ENCODE measurements around the gene TMEM117. TPM values are rescaled to one million over a fixed set of nuclear protein-coding genes. Genes with fewer than 3 reads are reported as not detected.
"Not testable (repeated sequence)": the region's sequence is repeated elsewhere in the genome, so short reads cannot be mapped to it uniquely, and the experiment has no call there.

The TMEM117 gene
- total RNA-seq, 1 donor from 2014 or later = 12.4 TPM

DNA sequence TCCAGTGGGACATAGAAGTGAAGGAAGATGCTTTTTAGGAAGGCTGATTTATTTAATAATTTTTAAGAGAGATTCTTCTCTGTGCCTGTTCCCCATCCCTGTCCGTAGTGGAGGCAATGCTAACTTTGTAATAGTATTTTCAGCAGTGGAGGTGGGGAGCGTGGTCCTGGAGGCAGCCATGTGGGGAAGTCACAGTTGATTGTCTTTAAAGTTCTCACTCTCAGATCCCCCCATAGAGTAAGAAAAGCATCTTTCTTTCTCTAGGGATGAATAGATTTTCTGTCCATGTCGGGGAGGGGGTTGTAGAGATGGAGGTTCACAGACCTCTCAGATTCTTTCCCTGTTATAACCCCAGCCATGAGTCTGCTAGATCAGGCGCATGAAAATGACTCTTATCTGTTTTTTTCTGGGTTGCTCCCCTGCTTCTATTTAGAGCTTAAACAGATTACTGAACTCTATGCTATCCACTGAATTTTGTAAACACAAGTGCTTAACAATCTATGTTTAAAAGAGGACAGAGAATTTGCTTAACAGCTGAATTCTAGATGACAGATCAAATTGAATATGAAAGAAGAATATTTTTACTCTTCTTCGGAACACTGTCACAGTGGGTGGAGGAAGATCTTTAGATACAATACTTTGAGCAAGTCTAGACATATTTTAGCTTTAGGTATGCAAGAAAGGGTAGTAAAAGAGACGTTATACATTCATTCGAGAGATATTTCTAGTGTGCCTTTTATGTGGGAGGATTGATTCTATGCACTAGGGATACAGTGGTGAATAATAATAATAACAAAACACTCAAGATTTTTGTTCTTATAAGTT, 25.3 kb downstream of the TMEM117 start:
- DNase-seq (ENCODE audit: low read depth) = no peak
- no peak for TF ChIP-seq CTCF (IDR thresholded peaks at IDR 0.05; ENCODE audit: insufficient read depth, low read length, poor library complexity, severe bottlenecking)

DNA sequence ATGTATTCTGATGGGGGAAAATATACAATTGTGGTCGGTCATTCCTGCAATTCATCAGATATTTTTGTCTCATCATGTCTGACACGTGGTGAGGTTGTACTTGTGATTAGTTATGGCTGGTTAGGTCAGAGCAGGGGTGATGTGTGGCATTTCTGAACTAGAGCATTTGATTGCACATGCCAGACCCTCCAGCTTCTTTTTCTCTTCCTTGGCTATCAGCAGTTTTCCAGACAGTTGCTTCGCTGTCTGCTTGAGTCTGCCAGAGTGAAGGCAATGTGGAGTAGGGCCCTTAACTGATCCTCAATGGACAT, 25.9 kb downstream of the TMEM117 start:
- Histone ChIP-seq H3K36me3 (ENCODE audit: control insufficient read depth, insufficient read depth, low read length) (no peaks in the 10 kb centered on the region), H3K4me3 (ENCODE audit: low read depth, low read length) (no peak overlapping the region), H3K27me3 (ENCODE audit: control insufficient read depth, insufficient read depth, low read length) (no peaks in the 10 kb centered on the region)
- no peak for DNase-seq (ENCODE audit: low read depth)
- TF ChIP-seq CTCF (IDR thresholded peaks at IDR 0.05; ENCODE audit: insufficient read depth, low read length, poor library complexity, severe bottlenecking) = no peak

More for the DNA sequence above, 25.3 kb downstream of the TMEM117 start:
- H3K27me3 ChIP-seq (ENCODE audit: control insufficient read depth, insufficient read depth, low read length) = no peaks in the 10 kb centered on the region
- no peak overlapping the region for H3K4me3 ChIP-seq (ENCODE audit: low read depth, low read length)
- H3K36me3 ChIP-seq (ENCODE audit: control insufficient read depth, insufficient read depth, low read length) = no peaks in the 10 kb centered on the region

DNA sequence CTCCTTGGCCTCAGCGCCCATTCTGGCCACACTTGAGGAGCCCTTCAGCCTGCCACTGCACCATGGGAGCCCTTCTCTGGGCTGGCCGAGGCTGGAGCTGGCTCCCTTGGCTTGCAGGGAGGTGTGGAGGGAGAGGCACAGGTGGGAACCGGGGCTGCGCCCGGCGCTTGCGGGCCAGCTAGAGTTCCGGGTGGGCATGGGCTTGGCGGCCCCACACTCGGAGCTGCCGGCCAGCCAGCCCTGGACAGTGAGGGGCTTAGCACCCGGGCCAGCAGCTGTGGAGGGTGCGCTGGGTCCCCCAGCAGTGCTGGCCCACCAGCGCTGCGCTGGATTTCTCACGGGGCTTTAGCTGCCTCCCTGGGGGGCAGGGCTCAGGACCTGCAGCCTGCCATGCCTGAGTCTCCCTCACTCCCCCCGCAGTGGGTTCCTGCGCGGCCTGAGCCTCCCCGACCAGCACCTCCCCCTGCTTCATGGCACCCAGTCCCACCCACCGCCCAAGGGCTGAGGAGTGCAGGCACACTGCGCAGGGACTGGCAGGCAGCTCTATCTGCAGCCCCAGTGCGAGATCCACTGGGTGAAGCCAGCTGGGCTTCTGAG, 28.0 kb downstream of the TMEM117 start:
- Histone ChIP-seq H3K4me3 (ENCODE audit: low read depth, low read length) (no peak overlapping the region), H3K36me3 (ENCODE audit: control insufficient read depth, insufficient read depth, low read length) (no peaks in the 10 kb centered on the region), H3K27me3 (ENCODE audit: control insufficient read depth, insufficient read depth, low read length) (no peaks in the 10 kb centered on the region)
- DNase-seq (ENCODE audit: low read depth) = no peak
- no peak for TF ChIP-seq CTCF (IDR thresholded peaks at IDR 0.05; ENCODE audit: insufficient read depth, low read length, poor library complexity, severe bottlenecking)

GRCh38 chr12:43864557-43864956, 28.7 kb downstream of the TMEM117 start:
- not testable (repeated sequence) for DNase-seq (ENCODE audit: low read depth); H3K36me3 ChIP-seq (ENCODE audit: control insufficient read depth, insufficient read depth, low read length); H3K4me3 ChIP-seq (ENCODE audit: low read depth, low read length); H3K27me3 ChIP-seq (ENCODE audit: control insufficient read depth, insufficient read depth, low read length)

DNA sequence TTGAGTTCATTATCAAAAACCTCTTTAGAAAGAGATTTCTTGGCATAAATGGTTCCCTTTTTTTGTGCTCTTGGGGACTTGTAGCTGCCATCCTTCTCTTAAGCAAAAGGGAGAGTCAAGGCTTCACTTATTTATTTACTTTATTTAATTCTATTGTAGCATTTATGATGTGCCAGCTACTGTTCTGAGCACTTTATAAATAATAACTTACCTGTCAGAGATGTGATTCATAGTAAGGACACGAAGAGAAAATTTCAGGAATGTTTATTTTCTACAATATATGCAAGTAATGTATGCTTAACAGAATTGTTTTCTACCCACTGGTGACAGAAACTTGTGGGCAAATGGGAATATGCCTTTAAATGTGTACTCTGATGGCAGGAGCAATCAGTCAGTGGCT, 33.3 kb downstream of the TMEM117 start:
- DNase-seq (ENCODE audit: low read depth) = no peak
- Histone ChIP-seq H3K27me3 (ENCODE audit: control insufficient read depth, insufficient read depth, low read length) (no peaks in the 10 kb centered on the region), H3K36me3 (ENCODE audit: control insufficient read depth, insufficient read depth, low read length) (no peaks in the 10 kb centered on the region), H3K4me3 (ENCODE audit: low read depth, low read length) (no peak overlapping the region)
- TF ChIP-seq CTCF (IDR thresholded peaks at IDR 0.05; ENCODE audit: insufficient read depth, low read length, poor library complexity, severe bottlenecking) = no peak

- H3K36me3 ChIP-seq (ENCODE audit: control insufficient read depth, insufficient read depth, low read length); H3K4me3 ChIP-seq (ENCODE audit: low read depth, low read length); DNase-seq (ENCODE audit: low read depth); H3K27me3 ChIP-seq (ENCODE audit: control insufficient read depth, insufficient read depth, low read length): not testable (repeated sequence)
Observed at GRCh38 chr12:43869765-43870164, 33.9 kb downstream of the TMEM117 start.

DNA sequence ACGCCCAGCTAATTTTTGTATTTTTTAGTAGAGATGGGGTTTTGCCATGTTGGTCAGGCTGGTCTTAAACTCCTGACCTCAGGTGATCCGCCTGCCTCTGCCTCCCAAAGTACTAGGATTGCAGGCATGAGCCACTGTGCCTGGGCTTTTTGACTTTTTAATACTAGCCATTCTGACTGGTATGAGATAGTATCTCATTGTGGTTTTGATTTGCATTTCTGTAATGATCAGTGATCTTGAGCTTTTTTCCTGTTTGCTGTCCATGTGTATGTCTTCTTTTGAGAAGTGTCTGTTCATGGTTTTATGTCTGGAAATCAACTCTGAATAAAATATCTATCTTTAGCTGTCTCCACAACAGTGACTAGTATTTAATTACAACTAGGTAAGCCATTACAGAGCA, 35.4 kb downstream of the TMEM117 start:
- H3K4me3 ChIP-seq (ENCODE audit: low read depth, low read length); H3K36me3 ChIP-seq (ENCODE audit: control insufficient read depth, insufficient read depth, low read length); H3K27me3 ChIP-seq (ENCODE audit: control insufficient read depth, insufficient read depth, low read length); DNase-seq (ENCODE audit: low read depth): not testable (repeated sequence)

Measured in kidney epithelial cell (primary cell).